Measurements from ENCODE around the gene NMNAT3. TPM values are rescaled to one million over a fixed set of nuclear protein-coding genes. Genes with fewer than 3 reads are reported as not detected.

The NMNAT3 gene
- total and polyA plus RNA-seq, 4 donors, result 2.4 to 10.2 (median 3.4) TPM

- peak; percentile 19 to 52 (median 19) for DNase-seq
- no peak overlapping the region for H3K4me3 ChIP-seq
- no peaks in the 10 kb centered on the region for H3K27me3 ChIP-seq (ENCODE audit: control insufficient read depth in 3 of 3, insufficient read depth in 3 of 3, low read length in 2 of 3)
- no peaks in the 10 kb centered on the region for H3K9me3 ChIP-seq (ENCODE audit: control insufficient read depth in 4 of 4, insufficient read depth in 3 of 4, low read length in 3 of 4)
- peaks cover 0 to 19% (median 4%) of the 10 kb centered on the region in 5 donors for H3K4me1 ChIP-seq (ENCODE audit: control insufficient read depth in 5 of 5, insufficient read depth in 5 of 5, low read length in 5 of 5)
- H3K36me3 ChIP-seq (ENCODE audit: control insufficient read depth in 4 of 4, insufficient read depth in 4 of 4, low read length in 4 of 4), result peaks cover 0 to 2% (median 0%) of the 10 kb centered on the region in 4 donors
- ATAC-seq (ENCODE audit: insufficient read depth, low FRiP score), result no peak
- H3K27ac ChIP-seq (ENCODE audit: low read depth in 1 of 2, low read length in 1 of 2), result no peak overlapping the region
- H3K9ac ChIP-seq (ENCODE audit: insufficient read depth in 1 of 2, low read length in 2 of 2), result no peak overlapping the region
- TF ChIP-seq, protein P1, sequence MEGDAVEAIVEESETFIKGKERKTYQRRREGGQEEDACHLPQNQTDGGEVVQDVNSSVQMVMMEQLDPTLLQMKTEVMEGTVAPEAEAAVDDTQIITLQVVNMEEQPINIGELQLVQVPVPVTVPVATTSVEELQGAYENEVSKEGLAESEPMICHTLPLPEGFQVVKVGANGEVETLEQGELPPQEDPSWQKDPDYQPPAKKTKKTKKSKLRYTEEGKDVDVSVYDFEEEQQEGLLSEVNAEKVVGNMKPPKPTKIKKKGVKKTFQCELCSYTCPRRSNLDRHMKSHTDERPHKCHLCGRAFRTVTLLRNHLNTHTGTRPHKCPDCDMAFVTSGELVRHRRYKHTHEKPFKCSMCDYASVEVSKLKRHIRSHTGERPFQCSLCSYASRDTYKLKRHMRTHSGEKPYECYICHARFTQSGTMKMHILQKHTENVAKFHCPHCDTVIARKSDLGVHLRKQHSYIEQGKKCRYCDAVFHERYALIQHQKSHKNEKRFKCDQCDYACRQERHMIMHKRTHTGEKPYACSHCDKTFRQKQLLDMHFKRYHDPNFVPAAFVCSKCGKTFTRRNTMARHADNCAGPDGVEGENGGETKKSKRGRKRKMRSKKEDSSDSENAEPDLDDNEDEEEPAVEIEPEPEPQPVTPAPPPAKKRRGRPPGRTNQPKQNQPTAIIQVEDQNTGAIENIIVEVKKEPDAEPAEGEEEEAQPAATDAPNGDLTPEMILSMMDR (IDR thresholded peaks at IDR 0.05; ENCODE audit: control extremely low read depth, extremely low read depth), result no peak
These were observed 99.9 kb downstream of the NMNAT3 start for GRCh38 chr3:139577909-139578308.

- whole genome bisulfite sequencing, 2 donors, result 92 to 95% methylated on average over 2 of the region's 2 CpGs
- Histone ChIP-seq H3K36me3 (ENCODE audit: control insufficient read depth in 4 of 4, insufficient read depth in 4 of 4, low read length in 4 of 4) (peaks cover 0 to 2% (median 0%) of the 10 kb centered on the region in 4 donors), H3K9ac (ENCODE audit: insufficient read depth in 1 of 2, low read length in 2 of 2) (no peak overlapping the region), H3K4me1 (ENCODE audit: control insufficient read depth in 5 of 5, insufficient read depth in 5 of 5, low read length in 5 of 5) (peaks cover 0 to 25% (median 5%) of the 10 kb centered on the region in 5 donors), H3K9me3 (ENCODE audit: control insufficient read depth in 4 of 4, insufficient read depth in 3 of 4, low read length in 3 of 4) (no peaks in the 10 kb centered on the region), H3K27ac (ENCODE audit: low read depth in 1 of 2, low read length in 1 of 2) (no peak overlapping the region), H3K4me3 (no peak overlapping the region), H3K27me3 (ENCODE audit: control insufficient read depth in 3 of 3, insufficient read depth in 3 of 3, low read length in 2 of 3) (no peaks in the 10 kb centered on the region)
- ATAC-seq (ENCODE audit: insufficient read depth, low FRiP score) (no peak), DNase-seq (no peak)
- TF ChIP-seq, protein P1 (IDR thresholded peaks at IDR 0.05; ENCODE audit: control extremely low read depth, extremely low read depth), result no peak
These were observed 100.4 kb downstream of the NMNAT3 start for GRCh38 chr3:139577346-139577745.

- 26 to 31% methylated on average over 1 of the region's 1 CpG for WGBS, 2 donors
- H3K27ac ChIP-seq (ENCODE audit: low read depth in 1 of 2, low read length in 1 of 2), result no peak overlapping the region
- no peaks in the 10 kb centered on the region for H3K9me3 ChIP-seq (ENCODE audit: control insufficient read depth in 4 of 4, insufficient read depth in 3 of 4, low read length in 3 of 4)
- H3K27me3 ChIP-seq (ENCODE audit: control insufficient read depth in 3 of 3, insufficient read depth in 3 of 3, low read length in 2 of 3), result no peaks in the 10 kb centered on the region
- H3K4me3 ChIP-seq, result no peak overlapping the region
- H3K4me1 ChIP-seq (ENCODE audit: control insufficient read depth in 5 of 5, insufficient read depth in 5 of 5, low read length in 5 of 5), result peaks cover 0 to 25% (median 5%) of the 10 kb centered on the region in 5 donors
- DNase-seq (peak; percentile 81 to 90 (median 85)), ATAC-seq (ENCODE audit: insufficient read depth, low FRiP score) (no peak)
- TF ChIP-seq, protein P1 (IDR thresholded peaks at IDR 0.05; ENCODE audit: control extremely low read depth, extremely low read depth), result no peak
- peaks cover 0 to 2% (median 0%) of the 10 kb centered on the region in 4 donors for H3K36me3 ChIP-seq (ENCODE audit: control insufficient read depth in 4 of 4, insufficient read depth in 4 of 4, low read length in 4 of 4)
- no peak overlapping the region for H3K9ac ChIP-seq (ENCODE audit: insufficient read depth in 1 of 2, low read length in 2 of 2)
These were observed 103.5 kb downstream of the NMNAT3 start for GRCh38 chr3:139574026-139574947.
